Kasumi-1 (cell line): Measurements from ENCODE around the gene TUBA1A.
"Not testable (repeated sequence)": the region's sequence is repeated elsewhere in the genome, so short reads cannot be mapped to it uniquely, and the experiment has no call there.

Source experiments
- DNase-seq, 2 experiments: peaks; one replicate each; lab custom pipeline; 2025; lab: John Stamatoyannopoulos, UW

TUBA1A gene

GRCh38 chr12:49188916-49189367 lies at the start of gene TUBA1A:
Gene TUBA1A, minus strand, starts transcription at chr12:49189080. Its CDS starts 101 bp downstream, at chr12:49188979.
- peak; percentile 66 to 86 for DNase-seq

- no peak for DNase-seq
Measured at GRCh38 chr12:49236423-49236822, 47.5 kb upstream of the TUBA1A start.

- DNase-seq, result peak; percentile 93 to 94
Measured at GRCh38 chr12:49233842-49234526, 45.1 kb upstream of the TUBA1A start.

- no peak for DNase-seq
Measured at GRCh38 chr12:49232940-49233841, 44.3 kb upstream of the TUBA1A start.

- DNase-seq, result no peak
Measured at GRCh38 chr12:49231878-49232655, 43.2 kb upstream of the TUBA1A start.

- peak in 1 of 2 experiments; percentile 21 for DNase-seq
Measured at GRCh38 chr12:49230805-49231194, 41.9 kb upstream of the TUBA1A start.

- no peak for DNase-seq
Measured at GRCh38 chr12:49230176-49230804, 41.4 kb upstream of the TUBA1A start.

- DNase-seq, result no peak
Measured at GRCh38 chr12:49228653-49229052, 39.8 kb upstream of the TUBA1A start.

- DNase-seq, result no peak
Measured at GRCh38 chr12:49227713-49228112, 38.8 kb upstream of the TUBA1A start.

- DNase-seq, result no peak
Measured at GRCh38 chr12:49225576-49226166, 36.8 kb upstream of the TUBA1A start.

- no peak for DNase-seq
Measured at GRCh38 chr12:49223590-49224369, 34.9 kb upstream of the TUBA1A start.

GRCh38 chr12:49223122-49223521 lies 34.2 kb upstream of the TUBA1A start:
- DNase-seq, result no peak

GRCh38 chr12:49220972-49221371 lies 32.1 kb upstream of the TUBA1A start:
- no peak for DNase-seq

GRCh38 chr12:49219417-49220026 lies 30.6 kb upstream of the TUBA1A start:
- no peak for DNase-seq

GRCh38 chr12:49212572-49212971 lies 23.7 kb upstream of the TUBA1A start:
- no peak for DNase-seq

GRCh38 chr12:49210703-49211102 lies 21.8 kb upstream of the TUBA1A start:
- DNase-seq, result not testable (repeated sequence)

- no peak for DNase-seq
Measured at GRCh38 chr12:49208676-49209075, 19.8 kb upstream of the TUBA1A start.

- DNase-seq, result no peak
Measured at GRCh38 chr12:49208146-49208545, 19.3 kb upstream of the TUBA1A start.

GRCh38 chr12:49206389-49206788 lies 17.5 kb upstream of the TUBA1A start:
- DNase-seq, result no peak
